Upper lobe of right lung (tissue), 1 donor: ENCODE measurements around the gene ADARB1. TPM values are rescaled to one million over a fixed set of nuclear protein-coding genes. Genes with fewer than 3 reads are reported as not detected.
"Not testable (repeated sequence)": the region's sequence is repeated elsewhere in the genome, so short reads cannot be mapped to it uniquely, and the experiment has no call there.

Source experiments
- ATAC-seq: fragments of 200-7000 bp; cut with Tn5 transposase; one replicate; pipeline ENCODE4 v1.9.1; 2020; ENCODE audit warnings: mild to moderate bottlenecking, moderate library complexity
- DNase-seq: peaks from one replicate; pipeline ENCODE4 v3.0.0-alpha.2; 2020
- H3K27ac ChIP-seq: fragments of 200-600 bp; one replicate; pipeline ENCODE4 v1.8.0; 2022
- H3K27me3 ChIP-seq: fragments of 200-600 bp; one replicate; pipeline ENCODE4 v1.8.0; 2022; ENCODE audit warnings: mild to moderate bottlenecking
- H3K36me3 ChIP-seq: fragments of 200-600 bp; one replicate; pipeline ENCODE4 v1.8.0; 2022
- H3K4me1 ChIP-seq: fragments of 200-600 bp; one replicate; pipeline ENCODE4 v1.8.0; 2022
- H3K4me3 ChIP-seq: fragments of 200-600 bp; one replicate; pipeline ENCODE4 v1.8.0; 2022; ENCODE audit warnings: mild to moderate bottlenecking
- H3K9me3 ChIP-seq: fragments of 200-600 bp; one replicate; pipeline ENCODE4 v1.8.0; 2022
- CTCF ChIP-seq: fragments of 200-600 bp; IDR thresholded peaks from one replicate; pipeline ENCODE4 v1.8.0; 2022; ENCODE audit warnings: antibody characterized with exemption
- intact Hi-C: fragments of 100-400 bp; cut with DNase I; formaldehyde crosslinking; loops from one replicate; pipeline ENCODE4 v1.11.0; 2022
- total RNA-seq: library from RNA; stranded (reverse); fragmentation: NEBNext Ultra II Directional; extraction: Animal tissue kit (Norgen Biotek cat#: 25700); gene quantifications from one replicate; pipeline ENCODE4 v1.2.1, GENCODE V29; 2021
- donor health status: DM: no; HTN: yes; CAD: no; lungs with severe emphysema.

Gene ADARB1
- total RNA-seq, 1 donor from 2014 or later, result 73.6 TPM

GRCh38 chr21:45137612-45137937, 63.2 kb downstream of the ADARB1 start:
- no peak for TF ChIP-seq CTCF
- peaks cover 8% of the 10 kb centered on the region for H3K4me1 ChIP-seq
- no peaks in the 10 kb centered on the region for H3K36me3 ChIP-seq
- ATAC-seq (no peak), DNase-seq (no peak)
- H3K27ac ChIP-seq, result no peak overlapping the region
- H3K9me3 ChIP-seq, result no peaks in the 10 kb centered on the region
- H3K4me3 ChIP-seq, result no peak overlapping the region
- intact Hi-C loops, result no loop called here
- H3K27me3 ChIP-seq, result no peaks in the 10 kb centered on the region

- H3K4me1 ChIP-seq, result peaks cover 1% of the 10 kb centered on the region
- DNase-seq (peak; percentile 80), ATAC-seq (peak; percentile 67)
- no peaks in the 10 kb centered on the region for H3K27me3 ChIP-seq
- H3K4me3 ChIP-seq, result no peak overlapping the region
- H3K27ac ChIP-seq, result no peak overlapping the region
- no peaks in the 10 kb centered on the region for H3K9me3 ChIP-seq
- no peaks in the 10 kb centered on the region for H3K36me3 ChIP-seq
- intact Hi-C loops, result no loop called here
- peak; percentile 73 for TF ChIP-seq CTCF
Observed at GRCh38 chr21:45138199-45139002, 64.0 kb downstream of the ADARB1 start.

GRCh38 chr21:45139003-45139360, 64.6 kb downstream of the ADARB1 start:
- H3K36me3 ChIP-seq, H3K9me3 ChIP-seq, H3K27me3 ChIP-seq, H3K4me3 ChIP-seq, H3K27ac ChIP-seq, ATAC-seq, intact Hi-C loops, H3K4me1 ChIP-seq: not testable (repeated sequence)
- DNase-seq, result peak; percentile 13

GRCh38 chr21:45139473-45139872, 65.1 kb downstream of the ADARB1 start:
- no peak for ATAC-seq
- no peak overlapping the region for H3K4me3 ChIP-seq
- no peaks in the 10 kb centered on the region for H3K9me3 ChIP-seq
- DNase-seq, result peak; percentile 46
- no peaks in the 10 kb centered on the region for H3K27me3 ChIP-seq
- no peaks in the 10 kb centered on the region for H3K4me1 ChIP-seq
- TF ChIP-seq CTCF, result no peak
- intact Hi-C loops, result no loop called here
- H3K27ac ChIP-seq, result no peak overlapping the region
- H3K36me3 ChIP-seq, result no peaks in the 10 kb centered on the region

GRCh38 chr21:45140346-45140940, 66.1 kb downstream of the ADARB1 start:
- H3K4me3 ChIP-seq, result no peak overlapping the region
- no peaks in the 10 kb centered on the region for H3K27me3 ChIP-seq
- ATAC-seq (peak; percentile 90), DNase-seq (peak; percentile 81)
- H3K4me1 ChIP-seq, result no peaks in the 10 kb centered on the region
- H3K9me3 ChIP-seq, result no peaks in the 10 kb centered on the region
- H3K36me3 ChIP-seq, result no peaks in the 10 kb centered on the region
- intact Hi-C loops, result loop anchor here (10.0 kb wide), 1 partner anchor 314 kb away; no protein-coding TSS in a partner anchor
- TF ChIP-seq CTCF, result peak; percentile 66
- H3K27ac ChIP-seq, result no peak overlapping the region

- not testable (repeated sequence) for ATAC-seq, H3K36me3 ChIP-seq, H3K9me3 ChIP-seq, H3K27me3 ChIP-seq, H3K27ac ChIP-seq, H3K4me3 ChIP-seq, H3K4me1 ChIP-seq
- intact Hi-C loops, result loop anchor here (10.0 kb wide), 1 partner anchor 314 kb away; no protein-coding TSS in a partner anchor
- peak; percentile 28 for DNase-seq
Observed at GRCh38 chr21:45140944-45141343, 66.6 kb downstream of the ADARB1 start.
